Measurements from ENCODE around the gene MBTPS2.

GRCh38 chrX:21845096-21845495 lies 5.7 kb downstream of the MBTPS2 start:
- no peak for TF ChIP-seq CTCF (IDR thresholded peaks at IDR 0.05 in 8 of 11, conservative IDR thresholded peaks at IDR 0.05 in 3 of 11)
- TF ChIP-seq POLR2A (IDR thresholded peaks at IDR 0.05), result no peak
